Measurements from ENCODE around the gene ZPLD1.

DNA sequence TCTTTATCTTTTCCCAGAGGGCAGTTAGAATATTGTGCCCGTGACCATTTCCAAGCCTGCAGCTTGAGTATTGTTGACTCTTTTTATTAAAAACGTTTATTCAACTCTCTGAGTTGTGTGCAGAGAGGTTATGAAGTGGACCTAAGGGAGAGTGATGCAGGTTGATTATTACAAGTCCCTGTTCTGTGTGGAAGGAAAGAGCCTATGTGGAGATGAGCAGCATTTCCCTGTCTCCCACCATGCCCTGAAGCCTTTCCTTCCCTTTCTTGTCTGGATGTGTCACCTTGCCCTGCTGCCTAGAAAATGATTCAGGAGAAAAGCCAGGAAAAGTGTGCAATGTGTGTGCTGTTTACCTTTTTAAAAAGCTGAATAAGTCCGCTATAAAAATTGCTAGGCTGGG is 19.4 kb downstream of the ZPLD1 start:
- TF ChIP-seq POLR2A (IDR thresholded peaks at IDR 0.05), result no peak
- TF ChIP-seq, protein P1, sequence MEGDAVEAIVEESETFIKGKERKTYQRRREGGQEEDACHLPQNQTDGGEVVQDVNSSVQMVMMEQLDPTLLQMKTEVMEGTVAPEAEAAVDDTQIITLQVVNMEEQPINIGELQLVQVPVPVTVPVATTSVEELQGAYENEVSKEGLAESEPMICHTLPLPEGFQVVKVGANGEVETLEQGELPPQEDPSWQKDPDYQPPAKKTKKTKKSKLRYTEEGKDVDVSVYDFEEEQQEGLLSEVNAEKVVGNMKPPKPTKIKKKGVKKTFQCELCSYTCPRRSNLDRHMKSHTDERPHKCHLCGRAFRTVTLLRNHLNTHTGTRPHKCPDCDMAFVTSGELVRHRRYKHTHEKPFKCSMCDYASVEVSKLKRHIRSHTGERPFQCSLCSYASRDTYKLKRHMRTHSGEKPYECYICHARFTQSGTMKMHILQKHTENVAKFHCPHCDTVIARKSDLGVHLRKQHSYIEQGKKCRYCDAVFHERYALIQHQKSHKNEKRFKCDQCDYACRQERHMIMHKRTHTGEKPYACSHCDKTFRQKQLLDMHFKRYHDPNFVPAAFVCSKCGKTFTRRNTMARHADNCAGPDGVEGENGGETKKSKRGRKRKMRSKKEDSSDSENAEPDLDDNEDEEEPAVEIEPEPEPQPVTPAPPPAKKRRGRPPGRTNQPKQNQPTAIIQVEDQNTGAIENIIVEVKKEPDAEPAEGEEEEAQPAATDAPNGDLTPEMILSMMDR (IDR thresholded peaks at IDR 0.05), result no peak
